Measurements from ENCODE around the gene HABP2.

HABP2 gene

DNA sequence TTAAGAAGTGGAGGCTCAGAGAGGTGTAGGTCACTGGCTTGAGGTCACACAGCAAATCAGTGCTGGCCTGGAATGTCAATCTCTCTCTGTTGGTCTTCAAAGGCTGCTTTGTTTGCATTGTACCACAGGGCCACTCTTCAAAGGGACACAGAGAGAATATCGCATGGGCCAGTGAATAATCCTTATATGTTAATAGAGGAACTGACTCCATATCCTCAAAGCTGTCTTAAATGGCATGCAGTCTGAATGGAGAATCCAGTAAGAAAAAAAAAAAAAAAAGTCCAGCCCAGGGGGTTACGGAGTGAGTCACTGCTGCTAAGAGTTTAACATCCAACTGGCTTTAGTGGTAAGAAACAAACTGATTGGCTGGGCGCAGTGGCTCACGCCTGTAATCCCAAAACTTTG lies 56.9 kb downstream of the HABP2 start:
- no peak for DNase-seq

DNA sequence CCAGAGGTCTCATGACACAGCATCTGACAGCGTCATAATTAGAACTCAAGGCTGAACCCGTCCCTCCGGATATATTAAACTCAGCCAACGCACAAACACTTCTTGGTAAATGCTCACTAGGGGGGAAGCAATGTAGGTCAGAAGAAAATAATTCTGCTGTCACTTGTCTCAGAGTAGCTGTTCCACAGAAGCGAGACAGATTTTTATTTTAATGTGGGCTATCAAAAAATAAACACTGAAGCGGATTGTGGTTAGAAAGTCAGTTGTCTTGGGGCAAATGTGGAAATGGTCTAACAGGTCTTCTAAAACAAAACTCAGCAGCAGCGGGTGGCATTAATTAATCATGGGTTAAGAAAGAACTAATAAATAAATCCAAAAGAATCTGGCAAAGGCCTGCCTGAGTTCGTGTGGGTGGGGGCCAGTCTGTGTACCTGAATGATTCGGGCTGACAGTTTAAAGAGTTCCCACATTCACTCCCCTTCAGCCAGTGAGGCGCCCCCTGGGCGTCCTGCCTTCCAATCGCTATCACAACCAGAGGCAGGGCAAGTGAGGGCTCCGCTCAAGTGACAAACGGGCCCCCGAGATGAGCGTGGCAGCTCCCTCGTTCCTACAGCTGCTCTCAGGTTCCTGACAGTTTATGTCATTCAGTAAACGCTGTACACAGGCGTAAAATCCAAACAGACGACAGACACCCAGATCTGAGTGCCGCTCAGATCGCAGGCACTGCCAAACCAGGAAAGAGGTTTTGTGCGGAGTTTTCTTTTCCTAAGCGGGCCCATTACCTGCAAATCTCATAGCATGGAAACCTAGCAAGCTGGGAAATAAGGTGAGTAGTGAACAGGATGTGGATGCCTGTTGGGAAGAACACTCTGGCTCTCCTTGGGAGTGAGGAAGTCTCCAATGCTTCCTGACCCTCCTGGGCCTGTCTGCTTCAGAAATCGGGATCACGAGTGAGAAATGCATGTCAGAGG lies 58.1 kb downstream of the HABP2 start:
- DNase-seq, result no peak

DNA sequence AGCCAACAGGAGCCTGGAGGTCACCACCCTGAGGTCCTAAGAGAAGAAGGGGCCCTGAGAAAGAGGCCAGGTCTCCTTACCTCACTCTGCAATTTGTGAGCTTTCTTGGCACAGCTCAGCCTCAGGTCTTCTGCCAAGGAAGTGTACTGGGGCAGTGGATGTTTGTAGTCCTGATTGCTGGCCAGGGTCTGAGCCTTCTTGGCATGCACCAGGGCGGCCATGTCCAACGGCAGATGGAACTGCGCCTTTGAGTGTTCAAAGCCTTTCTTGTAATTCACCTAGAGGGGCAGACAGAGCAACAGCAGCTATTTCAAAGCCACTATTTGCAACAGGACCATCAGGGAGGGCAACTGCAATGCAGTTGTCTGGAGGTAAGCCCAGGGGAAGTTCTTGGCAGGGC lies 59.3 kb downstream of the HABP2 start:
- no peak for DNase-seq

DNA sequence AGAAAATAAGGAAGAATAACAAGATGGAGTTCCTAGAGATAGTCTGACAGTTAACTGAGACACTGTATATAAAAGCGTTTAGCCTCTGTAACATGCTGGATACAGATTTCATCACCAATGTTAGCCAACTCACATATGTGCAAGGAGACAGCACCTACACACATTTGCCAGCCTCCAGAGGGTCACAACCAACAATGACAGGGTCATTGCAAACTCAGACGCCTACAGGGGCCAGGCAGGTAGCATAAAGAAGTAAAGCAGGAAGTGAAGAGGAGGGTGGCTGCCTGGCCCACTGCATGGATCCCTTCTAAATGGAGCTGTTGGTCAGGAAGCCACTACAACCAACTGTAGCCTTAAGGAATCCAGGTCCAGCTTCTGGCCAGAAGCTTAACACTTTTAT lies 60.6 kb downstream of the HABP2 start:
- no peak for DNase-seq

DNA sequence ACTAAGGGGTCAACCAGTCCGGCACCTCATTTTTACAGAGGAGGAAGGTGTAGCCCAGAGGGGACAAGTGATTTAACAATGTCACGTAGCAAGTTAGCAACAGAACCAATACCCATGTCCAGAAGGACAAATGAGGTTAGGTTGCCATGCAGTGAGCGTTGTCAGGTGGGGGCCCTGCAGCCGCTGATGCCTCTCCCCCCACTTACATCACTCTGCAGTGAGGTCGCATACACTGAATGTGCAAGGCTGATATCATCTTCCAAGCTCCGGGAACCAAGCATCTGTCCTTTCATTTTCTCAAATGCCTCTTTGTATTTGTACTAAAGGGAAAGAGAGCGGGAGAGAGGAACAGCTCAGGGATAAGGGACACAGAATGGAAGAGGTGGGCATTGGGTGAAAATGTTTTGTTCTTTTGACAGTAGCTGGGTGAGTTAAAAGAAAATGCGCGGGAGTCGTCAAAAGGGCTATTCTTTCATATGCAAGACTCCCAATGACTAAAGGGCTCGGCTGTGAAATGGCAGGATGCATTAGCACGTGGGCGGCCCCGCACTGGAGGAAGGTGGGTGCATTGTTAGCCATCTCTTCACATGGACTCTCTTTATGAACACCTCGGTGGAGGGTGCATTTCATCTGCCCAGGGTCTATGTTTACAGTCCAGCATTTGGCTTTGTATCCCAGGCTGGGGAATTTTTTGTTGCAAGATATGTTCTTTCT lies 61.3 kb downstream of the HABP2 start:
- no peak for DNase-seq

DNA sequence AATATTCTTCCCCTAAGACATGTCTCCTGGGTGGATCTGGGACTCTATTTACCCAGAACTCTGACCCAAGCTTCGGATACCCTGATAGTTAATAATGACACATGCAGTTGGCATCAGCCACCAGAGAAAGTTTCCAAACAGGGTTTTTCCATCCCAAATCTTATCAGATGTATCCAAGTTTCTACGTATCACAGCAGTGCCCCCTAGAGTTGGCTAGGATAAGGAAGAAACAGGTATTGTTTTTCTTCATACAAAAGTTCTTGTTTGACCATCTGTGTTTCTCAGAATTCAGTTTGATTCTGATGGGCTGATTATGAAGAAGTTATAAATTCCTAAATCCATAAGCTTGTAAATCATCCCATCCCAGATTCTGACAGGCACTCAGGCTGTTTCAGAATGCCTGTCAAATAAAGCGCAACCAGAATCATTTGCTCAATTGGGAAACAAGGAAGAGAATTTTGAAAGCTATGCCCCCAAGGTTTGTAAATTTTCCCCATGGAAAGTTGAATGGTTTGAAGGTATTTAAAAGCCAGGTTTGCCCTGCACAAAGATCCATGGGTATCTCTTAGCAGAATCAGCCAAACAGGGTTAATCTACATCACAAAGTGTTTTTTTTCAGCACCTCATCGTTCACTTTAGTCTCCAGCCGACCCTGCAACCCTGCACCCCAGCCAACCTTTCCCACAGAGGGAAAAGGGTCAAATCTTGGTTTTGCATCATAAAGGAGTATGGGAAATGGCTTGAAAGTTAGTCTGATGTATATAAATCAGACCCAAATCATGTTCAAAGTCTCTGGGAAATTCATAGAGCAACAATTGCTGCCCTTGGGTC lies 63.6 kb downstream of the HABP2 start:
- DNase-seq, result no peak

DNA sequence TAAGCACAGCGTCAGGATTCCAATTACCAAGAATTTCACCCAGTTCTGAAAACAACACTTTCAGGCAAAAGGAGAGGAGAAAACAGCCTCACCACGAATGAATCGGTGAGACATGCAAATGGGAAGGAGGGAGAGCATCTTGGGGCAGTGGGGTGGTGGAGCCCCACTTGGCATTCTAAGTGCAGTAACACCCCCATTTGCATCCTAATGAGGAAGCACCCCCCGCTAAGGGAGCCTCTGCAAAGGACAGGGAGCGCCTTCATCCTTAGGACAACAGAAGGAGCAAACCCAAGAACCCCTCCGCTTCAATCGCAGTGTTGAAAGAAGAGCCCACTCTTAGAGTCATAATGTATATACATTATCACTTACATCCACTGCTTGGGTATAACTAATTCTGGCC lies 64.2 kb downstream of the HABP2 start:
- DNase-seq, result no peak

DNA sequence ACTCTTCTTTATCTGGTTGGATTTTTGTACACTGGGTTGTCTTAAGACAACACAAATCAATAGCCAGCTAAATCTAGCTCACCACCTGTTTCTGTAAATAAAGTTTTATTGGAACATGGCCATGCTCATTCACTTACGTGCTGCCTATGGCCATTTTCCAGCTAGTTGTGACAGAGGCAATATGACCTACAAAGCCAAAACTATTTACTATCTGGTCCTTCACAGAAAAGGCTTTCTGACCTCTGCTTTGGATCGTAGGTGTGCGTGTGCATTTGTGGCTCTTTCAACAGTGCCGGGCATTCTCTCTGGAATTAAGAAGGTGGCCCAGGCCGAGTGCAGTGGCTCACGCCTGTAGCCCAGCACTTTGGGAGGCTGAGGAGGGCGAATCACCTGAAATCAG lies 65.5 kb downstream of the HABP2 start:
- no peak for DNase-seq

DNA sequence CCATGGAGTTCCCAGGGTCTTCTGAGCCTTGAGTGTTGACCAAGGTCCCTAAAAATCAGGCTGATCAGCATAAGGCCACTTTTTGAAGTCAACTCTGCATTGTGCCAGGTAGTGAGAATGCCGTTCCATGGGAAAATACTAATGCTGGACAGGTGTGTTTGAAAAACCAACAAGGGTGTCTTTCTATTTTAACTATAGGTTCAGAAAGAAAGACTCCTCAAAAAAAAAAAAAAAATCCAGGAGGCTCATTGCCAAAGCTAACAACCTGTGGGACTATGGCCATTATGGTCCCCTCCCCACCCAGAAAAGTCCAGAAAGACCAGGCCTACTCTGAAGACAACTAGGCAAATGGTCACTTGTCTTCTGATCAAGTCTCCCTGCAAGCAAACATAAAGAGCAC lies 66.5 kb downstream of the HABP2 start:
- DNase-seq, result no peak

DNA sequence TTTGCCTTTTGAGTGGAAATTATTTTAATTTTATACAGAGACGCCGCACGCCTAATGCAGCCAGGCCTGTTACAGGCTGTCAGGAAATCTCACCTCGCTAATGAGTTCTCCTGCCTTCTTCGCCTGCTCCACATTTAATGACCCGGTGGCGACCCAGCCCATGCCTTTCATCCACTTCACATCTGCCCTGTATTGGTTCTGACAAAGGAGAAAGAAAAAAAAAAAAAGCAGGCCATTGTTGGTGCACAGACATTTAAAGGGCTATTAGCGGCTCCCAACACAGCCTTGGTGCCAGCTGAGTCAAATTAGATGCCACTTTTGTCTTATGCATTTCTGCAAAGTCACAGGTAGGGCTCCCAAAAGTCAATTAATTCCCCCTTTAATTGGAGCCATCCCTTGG lies 67.7 kb downstream of the HABP2 start:
- no peak for DNase-seq

DNA sequence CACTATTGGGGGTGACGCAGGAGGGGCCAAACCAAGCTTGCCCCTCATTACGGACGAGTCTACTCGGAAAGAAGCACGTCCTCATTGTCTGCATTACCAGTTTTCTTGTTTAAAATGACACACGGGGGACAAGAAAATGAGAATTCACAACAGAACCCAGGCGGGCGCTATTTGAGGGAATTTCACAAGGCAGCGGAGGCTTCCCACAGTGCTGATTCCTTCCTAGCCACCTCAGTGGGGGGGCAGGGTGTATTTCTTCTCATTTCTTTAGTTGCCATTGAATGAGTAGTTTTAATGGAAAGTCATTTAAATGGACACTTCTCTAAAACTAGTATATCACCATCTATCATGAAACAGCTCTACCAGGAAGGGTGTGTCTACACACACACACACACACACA lies 68.1 kb downstream of the HABP2 start:
- DNase-seq, result no peak

DNA sequence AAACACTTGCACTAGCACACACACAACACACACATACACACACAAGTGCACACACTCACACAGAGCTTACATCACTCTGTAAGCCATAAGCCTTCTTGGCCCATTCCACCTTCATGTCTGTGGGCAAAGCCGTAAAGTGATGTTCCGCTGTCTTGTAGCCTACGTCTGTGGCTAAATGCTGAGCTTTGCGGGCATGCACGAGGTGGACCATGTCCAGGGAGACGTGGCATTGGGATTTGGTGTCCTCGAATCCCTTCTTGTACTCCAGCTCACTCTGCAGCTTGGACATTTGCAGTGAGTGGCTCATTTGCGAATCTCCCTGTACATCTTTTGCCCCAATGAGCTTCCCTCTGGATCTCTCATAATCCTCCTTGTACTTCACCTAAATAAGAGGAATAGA lies 68.9 kb downstream of the HABP2 start:
- no peak for DNase-seq

DNA sequence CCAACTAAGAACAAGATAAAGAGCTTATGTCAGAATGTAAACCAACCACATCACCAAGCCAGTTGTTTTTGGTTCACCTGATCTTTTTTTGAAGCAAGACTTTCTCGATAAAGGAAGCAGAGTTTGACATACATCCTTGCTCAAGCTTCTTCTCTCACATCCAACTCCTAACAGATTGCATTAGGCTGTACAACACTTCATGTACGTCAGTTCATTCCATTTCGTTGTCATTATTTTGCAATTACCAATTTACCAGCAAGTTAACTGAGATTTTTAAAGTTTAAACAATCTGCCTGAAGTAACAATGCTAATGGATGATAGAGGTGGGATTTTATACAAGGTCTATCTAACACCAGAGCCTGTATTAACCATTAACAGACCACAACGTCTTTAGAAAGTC lies 70.0 kb downstream of the HABP2 start:
- no peak for DNase-seq

DNA sequence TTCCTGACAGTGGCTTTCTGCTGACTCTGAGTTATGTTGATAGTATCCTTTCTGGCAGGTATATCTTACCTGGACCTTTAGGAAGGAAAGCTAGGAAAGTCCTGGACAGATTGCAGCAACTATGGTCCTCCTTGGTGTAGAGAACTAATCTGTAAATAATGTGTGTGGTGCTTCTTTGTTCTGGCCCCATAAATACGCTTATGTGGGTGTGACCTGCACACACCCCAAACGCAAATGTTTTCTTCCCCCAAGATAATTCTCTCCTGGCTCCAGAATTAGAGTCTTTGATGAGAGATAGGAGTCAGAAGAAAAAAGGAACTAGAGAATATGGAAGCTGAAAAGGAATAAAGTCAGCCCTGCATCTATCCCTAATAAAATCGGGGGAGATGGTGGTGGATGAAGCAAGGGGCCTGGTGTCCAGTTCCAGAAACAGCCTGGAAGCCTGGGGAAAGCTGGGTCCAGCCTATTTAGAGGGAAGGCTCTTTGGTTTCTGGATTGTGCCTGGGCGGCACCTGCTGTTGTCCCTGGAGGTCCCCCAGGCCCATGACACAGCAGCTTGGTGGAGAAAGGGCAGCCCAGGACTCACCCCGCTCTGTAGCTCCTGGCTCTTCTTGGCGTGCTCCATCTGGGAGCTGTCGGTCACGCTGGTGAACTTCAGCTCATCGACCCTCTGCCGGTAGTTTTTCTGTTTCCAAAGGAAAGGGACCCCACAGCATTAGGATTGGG lies 72.8 kb downstream of the HABP2 start:
- no peak for DNase-seq

DNA sequence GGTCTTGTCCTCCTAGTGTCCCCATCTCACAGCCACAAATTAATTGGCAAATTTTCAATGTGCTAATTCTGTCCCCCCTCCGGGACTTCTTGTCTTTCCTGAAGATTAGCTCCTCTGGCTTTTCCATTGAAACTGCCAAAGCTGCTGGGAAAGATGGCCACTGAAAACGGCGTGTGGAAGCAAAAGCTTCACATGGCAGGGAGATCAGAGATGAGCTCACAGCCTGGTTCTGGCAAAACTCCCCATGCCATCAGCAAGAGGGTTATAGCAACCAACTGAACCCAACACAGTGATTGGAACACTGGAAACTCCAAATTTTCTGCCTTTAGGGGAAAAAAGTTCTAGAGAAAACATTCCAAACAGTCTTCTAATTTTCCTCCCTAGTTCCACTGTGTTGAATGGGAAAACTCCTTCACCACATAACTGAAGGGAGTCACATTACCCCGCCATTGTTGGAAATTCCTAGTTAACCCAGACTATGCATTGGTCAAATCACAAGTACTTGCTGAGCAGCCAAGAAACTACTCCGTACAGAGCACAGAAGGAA lies 74.0 kb downstream of the HABP2 start:
- DNase-seq, result no peak

DNA sequence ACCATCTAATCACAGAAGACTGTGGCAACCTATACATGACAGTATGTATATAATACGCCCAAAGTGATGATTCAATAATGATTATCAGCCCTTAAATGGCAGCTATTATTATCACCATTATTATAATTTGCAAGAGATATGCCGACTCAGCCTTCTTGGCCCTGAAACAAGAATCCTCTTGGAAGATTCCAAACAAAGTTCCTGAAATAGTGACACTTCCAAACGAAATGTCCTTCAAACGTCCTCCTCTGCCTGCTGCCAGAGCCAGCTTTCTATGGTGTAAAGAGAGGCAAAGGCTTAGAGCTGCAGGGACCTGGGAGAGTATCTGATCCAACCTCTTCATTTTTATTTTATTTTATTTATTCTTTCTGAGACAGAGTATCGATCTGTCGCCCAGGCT lies 75.0 kb downstream of the HABP2 start:
- no peak for DNase-seq

DNA sequence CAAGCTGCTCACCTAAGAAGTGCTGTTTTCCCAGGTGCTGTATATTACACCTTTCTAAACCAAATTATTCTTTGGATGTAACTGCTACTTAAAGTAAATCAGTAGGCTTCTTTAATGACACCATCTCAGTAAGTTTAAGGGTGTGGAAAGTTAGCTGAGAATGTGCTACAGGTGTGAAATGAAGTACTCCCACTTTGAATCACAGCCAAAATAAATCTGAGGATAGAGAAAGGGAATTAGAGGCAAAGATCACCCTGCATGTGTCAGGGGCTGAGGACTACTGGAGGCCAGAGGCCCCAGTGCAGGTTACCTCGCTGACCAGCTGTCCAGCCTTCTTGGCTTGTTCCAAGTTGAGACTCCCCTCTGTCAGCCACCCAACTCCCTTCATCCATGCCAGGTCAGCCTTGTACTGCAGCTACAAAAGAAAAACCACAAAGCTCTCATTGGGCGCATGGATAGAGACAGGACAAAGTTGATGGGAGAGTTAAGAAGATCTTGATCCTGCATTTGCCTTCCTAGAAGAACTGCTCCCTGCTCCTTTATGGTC lies 75.8 kb downstream of the HABP2 start:
- no peak for DNase-seq

DNA sequence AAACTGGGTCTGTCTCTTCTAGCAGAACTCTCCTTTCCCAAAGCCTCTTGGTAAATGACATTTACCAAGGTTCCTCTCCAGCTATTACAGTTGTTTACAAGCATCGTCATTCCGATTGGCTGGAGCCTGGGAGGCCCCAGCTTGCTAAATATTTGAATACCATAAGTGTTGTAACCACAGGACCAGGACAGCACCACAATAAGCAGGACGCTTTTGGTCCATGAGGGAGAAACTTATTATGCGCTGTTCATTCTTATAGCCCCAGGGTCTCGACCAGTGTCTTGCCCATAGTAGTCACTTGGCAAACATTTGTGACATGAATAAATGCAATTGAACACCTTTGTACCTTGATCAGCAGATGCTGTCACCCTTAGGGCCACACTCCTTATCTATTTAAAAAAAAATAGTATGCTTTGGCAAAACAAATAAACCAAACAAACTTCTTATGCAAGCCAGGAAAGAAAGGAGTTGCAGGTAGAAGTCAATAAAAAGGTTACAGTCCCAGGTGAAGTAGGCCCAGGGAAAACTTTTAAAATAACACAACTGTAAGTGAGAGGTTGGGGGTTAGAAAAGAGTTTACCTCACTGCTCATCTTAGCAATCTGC lies 78.2 kb downstream of the HABP2 start:
- DNase-seq, result no peak

DNA sequence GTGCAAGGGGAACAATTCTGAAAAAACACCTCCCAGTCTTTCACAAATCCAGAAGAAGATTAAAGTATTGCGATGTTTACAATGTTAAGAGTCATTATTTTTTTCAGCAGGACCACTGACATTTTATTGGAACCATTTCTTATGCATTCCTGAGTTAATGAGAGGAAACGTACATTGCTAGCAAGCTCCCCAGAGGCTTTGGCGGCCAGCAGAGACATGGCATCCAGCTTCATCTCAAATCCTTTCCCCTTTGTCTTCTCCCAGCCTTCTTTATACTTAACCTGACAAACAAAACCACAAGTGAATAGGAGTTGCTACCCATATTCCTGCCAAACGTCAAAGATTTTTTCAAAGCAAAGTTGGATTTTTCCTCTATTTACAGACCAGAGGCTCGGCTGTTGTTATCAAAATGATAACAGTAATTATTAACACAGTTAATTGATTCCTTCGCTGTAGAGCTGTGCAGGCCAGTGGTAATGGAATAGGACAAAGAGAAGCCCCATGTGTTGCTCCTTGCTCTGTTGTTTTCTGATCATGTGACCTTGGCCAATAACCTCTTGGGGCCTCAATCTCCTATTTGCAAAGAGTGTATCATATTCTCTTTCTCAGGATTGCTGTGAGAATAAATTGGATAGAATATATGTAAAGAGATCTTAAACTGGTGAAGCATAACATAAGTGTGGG lies 79.0 kb downstream of the HABP2 start:
- DNase-seq, result no peak

Data from activated T-cell treated with anti-CD3 and anti-CD28 coated beads for 4 hours (primary cell).